Coronary artery (tissue), 2 donors: Measurements from ENCODE around the gene NKX2-1.

ENCODE experiments used
- DNase-seq: peaks from one replicate; pipeline ENCODE4 v3.0.0-alpha.2; 2017; ENCODE audit warnings: low spot score
- H3K27ac ChIP-seq, 2 donors: fragments of 200-600 bp; sonication (generic); one replicate each; pipeline ENCODE4 v1.5.1; 2016 to 2019
- H3K4me3 ChIP-seq: fragments of 200-600 bp; sonication (generic); 2 replicates; pipeline ENCODE4 v1.5.1; 2016; ENCODE audit warnings: mild to moderate bottlenecking, moderate library complexity
- TF ChIP-seq, protein P1 (sequence below): fragments of 200-600 bp; sonication (generic); IDR thresholded peaks from one replicate; pipeline ENCODE4 v1.5.1; 2019; ENCODE audit warnings: antibody characterized with exemption

The NKX2-1 gene

DNA sequence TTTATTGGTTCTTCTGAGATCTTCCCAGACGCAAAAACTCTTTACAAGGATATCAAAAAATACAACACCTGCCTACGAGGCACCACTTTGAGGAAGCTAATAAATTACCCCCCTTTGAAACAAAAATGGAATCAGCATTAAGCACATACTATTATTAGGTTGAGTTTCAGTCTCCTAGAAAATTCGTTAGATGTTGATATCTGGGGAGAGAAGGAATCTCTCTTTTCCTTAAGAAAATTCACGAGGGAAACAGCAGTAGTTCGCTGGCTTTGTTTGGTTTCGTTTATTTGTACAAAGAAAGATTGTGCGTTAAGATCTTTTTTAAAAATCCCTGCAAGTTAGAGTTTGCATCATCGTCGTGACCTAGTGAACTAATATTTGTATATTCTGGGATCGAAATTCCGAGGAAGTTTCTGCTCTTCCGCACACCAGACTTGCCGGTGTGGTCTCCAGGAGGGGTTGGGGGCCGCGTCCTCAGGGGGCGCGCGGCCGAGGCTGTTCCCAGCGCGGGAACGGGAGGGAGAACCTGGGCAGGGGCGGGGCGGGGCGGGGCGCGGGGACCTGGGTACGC lies 12.1 kb downstream of the NKX2-1 start:
- TF ChIP-seq, protein P1, sequence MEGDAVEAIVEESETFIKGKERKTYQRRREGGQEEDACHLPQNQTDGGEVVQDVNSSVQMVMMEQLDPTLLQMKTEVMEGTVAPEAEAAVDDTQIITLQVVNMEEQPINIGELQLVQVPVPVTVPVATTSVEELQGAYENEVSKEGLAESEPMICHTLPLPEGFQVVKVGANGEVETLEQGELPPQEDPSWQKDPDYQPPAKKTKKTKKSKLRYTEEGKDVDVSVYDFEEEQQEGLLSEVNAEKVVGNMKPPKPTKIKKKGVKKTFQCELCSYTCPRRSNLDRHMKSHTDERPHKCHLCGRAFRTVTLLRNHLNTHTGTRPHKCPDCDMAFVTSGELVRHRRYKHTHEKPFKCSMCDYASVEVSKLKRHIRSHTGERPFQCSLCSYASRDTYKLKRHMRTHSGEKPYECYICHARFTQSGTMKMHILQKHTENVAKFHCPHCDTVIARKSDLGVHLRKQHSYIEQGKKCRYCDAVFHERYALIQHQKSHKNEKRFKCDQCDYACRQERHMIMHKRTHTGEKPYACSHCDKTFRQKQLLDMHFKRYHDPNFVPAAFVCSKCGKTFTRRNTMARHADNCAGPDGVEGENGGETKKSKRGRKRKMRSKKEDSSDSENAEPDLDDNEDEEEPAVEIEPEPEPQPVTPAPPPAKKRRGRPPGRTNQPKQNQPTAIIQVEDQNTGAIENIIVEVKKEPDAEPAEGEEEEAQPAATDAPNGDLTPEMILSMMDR = no peak
- no peak overlapping the region for H3K4me3 ChIP-seq
- DNase-seq = no peak
- H3K27ac ChIP-seq = no peak overlapping the region

DNA sequence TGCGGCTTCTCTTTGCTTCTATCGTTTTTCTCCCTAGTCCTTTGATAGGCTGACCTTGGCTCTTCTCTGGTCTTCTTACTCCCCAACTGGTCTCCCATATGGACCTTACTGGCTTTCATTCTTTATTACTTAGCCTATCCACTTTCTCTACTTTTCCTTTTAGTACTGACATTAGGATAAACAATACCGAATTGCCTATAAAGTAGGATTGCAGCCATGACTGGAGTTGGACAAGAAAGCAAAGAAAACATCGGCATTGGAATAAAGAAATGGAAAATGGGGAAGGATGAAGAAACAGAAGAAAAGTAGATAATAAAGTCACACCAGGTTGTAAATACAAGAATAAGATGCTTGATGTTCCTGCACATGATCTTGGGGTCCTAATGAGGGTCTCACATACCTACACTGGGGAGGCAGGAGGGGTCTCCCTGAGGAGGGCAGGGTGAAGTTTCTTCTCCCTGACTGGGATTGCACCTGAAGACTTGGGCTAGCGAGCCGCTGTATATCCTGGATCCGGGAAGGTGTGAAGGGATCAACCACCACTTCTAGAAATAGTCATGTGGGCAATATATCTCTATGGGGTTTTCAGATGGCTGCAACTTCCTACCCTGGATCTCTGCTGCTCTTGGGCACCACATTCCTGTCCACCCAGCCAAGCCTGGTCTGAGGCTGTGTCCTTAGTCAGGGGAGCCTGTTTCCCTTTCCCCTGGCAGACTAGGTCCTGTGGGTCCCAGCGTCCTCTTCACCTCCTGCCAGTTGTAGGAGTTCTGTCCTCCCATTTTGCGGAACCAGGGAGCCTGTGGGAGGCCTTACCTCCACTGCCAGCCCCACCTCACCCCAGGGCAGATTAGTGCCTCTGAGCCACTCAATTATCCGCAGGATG lies 13.1 kb downstream of the NKX2-1 start:
- Histone ChIP-seq H3K4me3 (no peak overlapping the region), H3K27ac (no peak overlapping the region)
- no peak for DNase-seq
- TF ChIP-seq, protein P1 = no peak

DNA sequence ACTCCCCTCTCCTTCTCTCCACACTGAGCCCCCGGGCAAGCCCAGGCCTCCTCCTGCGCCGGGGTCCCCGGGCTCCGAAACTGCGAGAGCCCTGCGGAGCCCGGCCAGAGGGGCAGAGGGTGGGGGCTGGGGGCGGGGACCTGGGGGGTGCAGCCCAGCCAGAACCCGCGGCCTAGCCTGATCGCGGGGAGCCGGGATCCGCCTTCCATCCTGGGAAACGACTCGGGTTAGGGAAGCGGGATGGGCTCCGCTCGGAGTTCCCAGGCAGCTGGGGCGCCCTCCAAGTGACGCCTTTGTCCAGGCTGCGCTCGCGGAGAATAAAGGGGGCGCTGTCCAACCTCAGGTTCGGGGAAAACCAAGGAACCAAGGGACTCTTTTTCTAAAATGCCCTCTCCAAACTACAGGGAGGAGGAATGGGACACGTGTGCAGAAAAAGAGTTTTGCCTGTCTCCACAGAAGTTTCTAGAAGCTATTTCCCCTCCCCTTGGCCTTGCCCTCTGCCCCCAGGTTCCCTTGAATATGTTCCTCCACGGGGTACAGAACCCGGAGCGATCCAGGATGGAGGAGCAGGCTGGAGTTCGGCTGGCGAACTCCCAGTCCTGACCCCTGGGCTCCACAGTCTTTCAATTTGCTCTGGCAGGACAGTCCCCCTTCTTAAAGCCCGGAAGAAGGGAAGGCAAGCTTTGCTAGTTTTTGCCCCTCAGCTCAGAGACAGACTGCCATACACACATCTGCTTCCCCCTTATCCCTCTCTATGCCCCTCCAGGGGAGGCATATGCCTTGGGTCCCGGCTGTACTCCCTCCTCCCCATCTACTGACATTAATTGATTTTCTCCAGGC lies 13.9 kb downstream of the NKX2-1 start:
- TF ChIP-seq, protein P1 = no peak
- Histone ChIP-seq H3K27ac (no peak overlapping the region), H3K4me3 (no peak overlapping the region)
- no peak for DNase-seq

DNA sequence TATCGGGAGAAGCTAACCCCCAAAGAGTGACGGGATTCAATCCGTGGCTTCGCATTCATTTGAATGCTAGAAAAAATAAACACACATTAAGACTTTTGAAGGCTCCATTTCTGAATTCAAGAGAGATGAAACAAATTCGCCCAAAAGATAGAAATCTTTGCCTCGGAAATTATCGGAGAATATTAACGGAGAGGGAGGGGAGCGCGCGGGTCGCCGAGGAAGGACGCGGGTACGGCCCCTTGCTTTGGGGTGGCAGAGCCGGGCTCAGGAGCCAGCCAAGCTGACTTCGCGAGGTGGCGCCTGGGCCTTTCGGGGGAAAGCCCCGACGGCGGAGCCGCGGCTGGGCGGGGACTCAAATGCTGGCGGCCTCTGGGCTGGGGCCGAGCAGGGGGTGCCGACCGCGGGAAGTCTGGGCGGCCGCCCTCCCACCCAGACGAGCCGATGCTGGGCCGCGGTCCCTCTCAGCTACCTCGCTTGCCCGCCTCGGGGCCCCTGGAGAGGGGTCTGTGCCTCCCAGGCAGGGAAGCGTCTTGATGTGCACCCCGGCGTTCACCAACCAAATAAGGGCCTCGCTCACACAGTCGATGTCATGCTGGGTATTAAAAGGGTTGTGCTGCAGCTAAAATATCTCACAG lies 14.7 kb downstream of the NKX2-1 start:
- Histone ChIP-seq H3K4me3 (peak overlapping the region; percentile 28), H3K27ac (no peak overlapping the region)
- DNase-seq = no peak
- TF ChIP-seq, protein P1 = no peak

DNA sequence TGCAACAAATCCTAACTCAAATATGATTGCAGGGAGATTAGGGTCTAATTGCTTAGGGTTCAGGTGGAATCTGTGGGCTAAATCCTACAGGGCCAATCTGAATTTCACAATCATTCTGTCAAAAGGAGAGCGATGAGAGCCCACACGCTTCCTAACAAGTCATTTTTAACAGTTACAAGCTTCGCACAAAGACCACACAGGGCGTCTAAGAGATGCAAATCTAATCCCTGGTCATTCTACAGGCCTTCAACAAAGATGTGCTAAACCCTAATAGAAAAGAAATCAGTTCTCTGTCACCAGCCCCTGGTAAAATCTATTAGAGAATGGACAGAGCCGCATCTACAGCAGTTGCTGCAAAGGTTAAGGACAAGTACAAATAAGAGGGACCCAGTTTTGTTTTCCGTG lies 15.3 kb downstream of the NKX2-1 start:
- DNase-seq = no peak
- Histone ChIP-seq H3K27ac (no peak overlapping the region), H3K4me3 (no peak overlapping the region)
- TF ChIP-seq, protein P1 = no peak

DNA sequence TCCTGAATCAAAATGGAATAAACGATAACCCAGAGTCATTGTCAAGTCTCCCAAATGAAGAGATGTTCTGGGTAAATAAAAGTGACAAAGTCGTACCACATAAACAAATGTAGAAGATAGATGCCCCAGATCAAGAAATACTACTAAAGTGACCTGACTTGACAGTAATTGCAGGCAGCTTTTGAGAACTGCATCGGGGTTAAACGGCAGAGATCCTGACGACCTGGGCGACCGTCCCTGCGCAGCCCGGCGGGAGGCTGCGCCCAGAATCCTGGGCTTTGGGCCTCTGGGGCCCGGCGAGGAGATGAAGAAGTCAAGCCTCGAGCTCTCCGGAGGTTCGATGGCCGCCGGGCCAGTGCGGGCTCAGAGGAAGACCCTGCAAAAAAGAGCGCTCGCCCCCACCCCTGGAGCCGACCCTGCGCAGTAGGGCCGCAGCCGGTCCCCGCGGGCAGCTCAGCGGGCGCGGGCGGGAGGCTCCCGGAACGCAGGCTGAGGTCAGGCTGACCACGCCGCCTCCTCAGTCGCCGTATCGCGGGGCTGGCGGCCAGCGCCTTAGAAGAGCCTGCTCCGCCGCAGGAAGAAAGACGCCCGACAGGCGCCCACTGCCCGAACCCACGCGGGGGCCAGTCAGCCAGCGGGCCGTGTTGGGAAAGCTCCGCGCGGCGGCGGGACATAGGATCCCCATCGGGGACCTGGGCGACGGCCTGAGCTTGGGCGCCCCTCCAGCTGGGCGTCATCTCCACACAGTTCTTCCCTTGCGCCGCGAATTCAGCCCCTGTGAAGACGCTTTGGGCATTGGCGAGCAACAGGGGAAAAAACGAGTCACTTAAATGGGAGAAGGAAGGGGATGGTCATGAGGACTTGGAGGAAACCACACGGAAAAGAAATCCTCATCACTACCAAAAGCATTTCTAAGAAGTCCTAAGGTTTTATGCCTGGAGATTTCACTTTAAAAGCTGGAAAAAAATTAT lies 16.0 kb downstream of the NKX2-1 start:
- TF ChIP-seq, protein P1 = no peak
- H3K27ac ChIP-seq = no peak overlapping the region
- peak overlapping the region; percentile 5 for H3K4me3 ChIP-seq
- DNase-seq = no peak
